HepG2 (cell line): Measurements from ENCODE around the gene BABAM1. TPM values are rescaled to one million over a fixed set of nuclear protein-coding genes. Genes with fewer than 3 reads are reported as not detected.

Source experiments
- AKAP8 ChIP-seq: sonication (generic); formaldehyde crosslinking; IDR thresholded peaks from 2 replicates; pipeline ENCODE4 v1.5.1; 2020; ENCODE audit warnings: mild to moderate bottlenecking, missing genetic modification reagents
- GLMP ChIP-seq: sonication (generic); formaldehyde crosslinking; IDR thresholded peaks from 2 replicates; pipeline ENCODE4 v1.9.0; 2021; ENCODE audit warnings: missing genetic modification reagents, mild to moderate bottlenecking, borderline replicate concordance
- IKZF5 ChIP-seq: IDR thresholded peaks from 2 replicates; pipeline ENCODE4 v1.6.1; 2018; ENCODE audit warnings: missing genetic modification reagents, mild to moderate bottlenecking, missing compliant biosample characterization
- KLF11 ChIP-seq: IDR thresholded peaks from 2 replicates; pipeline ENCODE4 v1.6.1; 2016; ENCODE audit warnings: missing compliant biosample characterization
- KLF6 ChIP-seq: IDR thresholded peaks from 2 replicates; pipeline ENCODE4 v1.8.0; 2016; ENCODE audit warnings: missing biosample characterization, missing genetic modification reagents
- MTERF4 ChIP-seq: sonication (generic); formaldehyde crosslinking; IDR thresholded peaks from 2 replicates; pipeline ENCODE4 v1.8.0; 2023; ENCODE audit warnings: mild to moderate bottlenecking, missing genetic modification reagents
- PREB ChIP-seq: sonication (generic); formaldehyde crosslinking; IDR thresholded peaks from 2 replicates; pipeline ENCODE4 v1.4.0; 2020; ENCODE audit warnings: missing genetic modification reagents
- SKIL ChIP-seq: sonication (generic); formaldehyde crosslinking; IDR thresholded peaks from 2 replicates; pipeline ENCODE4 v1.8.0; 2022; ENCODE audit warnings: missing genetic modification reagents, mild to moderate bottlenecking, moderate library complexity, borderline replicate concordance
- ZBTB2 ChIP-seq: sonication (generic); formaldehyde crosslinking; IDR thresholded peaks from 2 replicates; pipeline ENCODE4 v1.8.0; 2022; ENCODE audit warnings: low read depth, missing genetic modification reagents
- ZNF274 ChIP-seq: sonication (generic); formaldehyde crosslinking; IDR thresholded peaks from 2 replicates; pipeline ENCODE4 v1.5.1; 2020; ENCODE audit warnings: mild to moderate bottlenecking, missing genetic modification reagents
- ZNF460 ChIP-seq: sonication (generic); formaldehyde crosslinking; IDR thresholded peaks from 2 replicates; pipeline ENCODE4 v1.5.1; 2020; ENCODE audit warnings: missing genetic modification reagents, mild to moderate bottlenecking, borderline replicate concordance
- ZNF468 ChIP-seq: sonication (generic); formaldehyde crosslinking; IDR thresholded peaks from 2 replicates; pipeline ENCODE4 v1.8.0; 2022; ENCODE audit warnings: mild to moderate bottlenecking, moderate library complexity, missing genetic modification reagents
- ZNF614 ChIP-seq: IDR thresholded peaks from 2 replicates; pipeline ENCODE4 v1.6.1; 2018; ENCODE audit warnings: missing biosample characterization, missing genetic modification reagents, inconsistent platforms, borderline replicate concordance
- ZNF75D ChIP-seq: sonication (generic); formaldehyde crosslinking; IDR thresholded peaks from 2 replicates; pipeline ENCODE4 v1.8.1; 2023; ENCODE audit warnings: missing genetic modification reagents, mild to moderate bottlenecking, borderline replicate concordance
- ZXDC ChIP-seq: sonication (generic); formaldehyde crosslinking; IDR thresholded peaks from 2 replicates; pipeline ENCODE4 v1.5.0; 2020; ENCODE audit warnings: mild to moderate bottlenecking, missing genetic modification reagents
- polyA plus RNA-seq, 8 experiments: library from polyadenylated mRNA; depleted of rRNA in 3 of 8; stranded (reverse) in 7 of 8; unstranded in 1 of 8; fragments of >200 nt; fragmentation: Illumina TruSeq in 4 of 8; extraction: Trizol in 4 of 8; gene quantifications; 2 replicates each; pipeline versions ENCODE4 v1.2.1 to v1.2.3, GENCODE V29; 2011 to 2016; ENCODE audit warnings: low read depth in 4 of 8, missing spikeins in 1 of 8, mixed read lengths in 1 of 8; ENCODE audit not compliant: insufficient read depth in 1 of 8
- total RNA-seq, 5 experiments: library from RNA; depleted of rRNA; stranded (reverse); fragments of >200 nt; fragmentation: Illumina TruSeq; extraction: Trizol; gene quantifications; 2 replicates each; pipeline ENCODE4 v1.2.3, GENCODE V29; 2016; ENCODE audit warnings: low read depth in 1 of 5

The BABAM1 gene
- total and polyA plus RNA-seq, 2 of the 13 experiments (the other 11 are each of a cell fraction or from before 2014, with no cell fraction given): 70.0 to 82.0 TPM

- no peak for TF ChIP-seq GLMP
- no peak for TF ChIP-seq MTERF4 (CRISPR knock-in tag)
- no peak for TF ChIP-seq ZNF75D (CRISPR knock-in tag)
- peak; percentile 92 for TF ChIP-seq AKAP8 (CRISPR knock-in tag)
- no peak; the same call in 1 of the 2 replicates for TF ChIP-seq ZNF460
- peak; percentile 43; the same call in 1 of the 2 replicates for TF ChIP-seq IKZF5 (CRISPR knock-in tag)
- TF ChIP-seq ZXDC (CRISPR knock-in tag): peak; percentile 91
- no peak for TF ChIP-seq ZNF468 (CRISPR knock-in tag)
- TF ChIP-seq ZNF614 (CRISPR knock-in tag): 0 out of 2 replicates have a peak, but pooled peaks have one; percentile 19
- no peak for TF ChIP-seq PREB (CRISPR knock-in tag)
- TF ChIP-seq ZBTB2 (CRISPR knock-in tag): peak; percentile 50; the same call in 1 of the 2 replicates
- TF ChIP-seq ZNF274: peak; percentile 41; the same call in 1 of the 2 replicates
- 0 out of 2 replicates have a peak, but pooled peaks have one; percentile 26 for TF ChIP-seq KLF6
- TF ChIP-seq KLF11: peak; percentile 60; the same call in 1 of the 2 replicates
- TF ChIP-seq SKIL (CRISPR knock-in tag): peak; percentile 61; the same call in 1 of the 2 replicates
Measured at GRCh38 chr19:17226002-17226933, 41.0 kb upstream of the BABAM1 start, which contains the start of gene OCEL1 (continued).
